Heart left ventricle (tissue), 16 donors: ENCODE data around the gene USP51. TPM values are rescaled to one million over a fixed set of nuclear protein-coding genes. Genes with fewer than 3 reads are reported as not detected.
"Not testable (repeated sequence)": the region's sequence is repeated elsewhere in the genome, so short reads cannot be mapped to it uniquely, and the experiment has no call there.

Experiments
- ATAC-seq, 4 donors: fragments of 200-7000 bp; cut with Tn5 transposase; one replicate each; pipeline ENCODE4 v1.9.1; 2020 to 2022; ENCODE audit warnings: moderate library complexity in 4 of 4, mild to moderate bottlenecking in 3 of 4, moderate number of reproducible peaks in 1 of 4
- DNase-seq, 5 donors: peaks; one replicate each; pipeline ENCODE4 v3.0.0-alpha.2; 2020
- H3K27ac ChIP-seq, 12 donors: fragments of 200-600 bp; sonication (generic) in 4 of 12; one replicate each; pipeline versions ENCODE4 v1.5.0 to v1.8.0; 2016 to 2022; ENCODE audit warnings: mild to moderate bottlenecking in 2 of 12
- H3K27me3 ChIP-seq, 9 donors: fragments of 200-600 bp; sonication (generic) in 2 of 9; one replicate each; pipeline versions ENCODE4 v1.5.1 to v1.8.0; 2016 to 2022; ENCODE audit warnings: mild to moderate bottlenecking in 3 of 9
- H3K36me3 ChIP-seq, 9 donors: fragments of 200-600 bp; sonication (generic) in 2 of 9; one replicate each; pipeline versions ENCODE4 v1.5.0 to v1.8.0; 2018 to 2022; ENCODE audit warnings: mild to moderate bottlenecking in 2 of 9
- H3K4me1 ChIP-seq, 12 donors: fragments of 200-600 bp; sonication (generic) in 4 of 12; one replicate each; pipeline versions ENCODE4 v1.5.0 to v1.8.0; 2016 to 2022; ENCODE audit warnings: mild to moderate bottlenecking in 3 of 12
- H3K4me3 ChIP-seq, 12 donors: fragments of 200-600 bp; sonication (generic) in 4 of 12; one replicate each; pipeline versions ENCODE4 v1.5.0 to v1.8.0; 2017 to 2022; ENCODE audit warnings: mild to moderate bottlenecking in 9 of 12, moderate library complexity in 4 of 12
- H3K9me3 ChIP-seq, 12 donors: fragments of 200-600 bp; sonication (generic) in 4 of 12; one replicate each; pipeline versions ENCODE4 v1.5.0 to v1.8.0; 2016 to 2022; ENCODE audit warnings: mild to moderate bottlenecking in 1 of 12
- POLR2A ChIP-seq, 2 donors: fragments of 450-650 bp; IDR thresholded peaks; one replicate each; pipeline ENCODE4 v1.6.1; 2017; ENCODE audit warnings: antibody characterized with exemption in 2 of 2, mild to moderate bottlenecking in 2 of 2, moderate library complexity in 2 of 2
- WGBS, 4 donors: extraction: QIAGEN DNeasy Blood & Tissue Kit in 2 of 4; methylation state at CpG; one replicate each; pipeline versions ENCODE4 v1.1.5 to v1.1.7; 2013 to 2018; 5-methylcytosine and 5-hydroxymethylcytosine counted together
- intact Hi-C, 10 donors: fragments of 100-400 bp; cut with DNase I; formaldehyde crosslinking; loops; one replicate each; pipeline versions ENCODE4 v1.11.1 to v1.14.2; 2022
- polyA plus RNA-seq, 2 donors: library from polyadenylated mRNA; stranded (reverse); fragments of 200-250 nt; gene quantifications; one replicate each; pipeline ENCODE4 v1.2.3, GENCODE V29; 2013
- total RNA-seq, 9 donors: library from RNA; depleted of rRNA in 2 of 9; stranded (reverse); fragments of >200 nt in 2 of 9; fragmentation: NEBNext Ultra II Directional in 3 of 9; extraction: Animal tissue kit (Norgen Biotek cat#: 25700) in 3 of 9; gene quantifications; one replicate each; pipeline versions ENCODE4 v1.1.0 to v1.2.4, GENCODE V29; 2016 to 2023
- TF ChIP-seq, protein P1 (sequence below), 12 donors: fragments of 200-600 bp; sonication (generic) in 4 of 12; IDR thresholded peaks; one replicate each; pipeline versions ENCODE4 v1.5.0 to v1.8.0; 2018 to 2022; ENCODE audit warnings: antibody characterized with exemption in 12 of 12, mild to moderate bottlenecking in 5 of 12
- donor health status: ischemic (EF 13 %, LVEDD 7.1; RV severe dilation, severe dysfunction).
- donor health status: healthy with polysubstance abuse.
- donor health status: DM: no; HTN: yes; CAD: no.
- donor health status: DM: no; HTN: no; CAD: no.
- donor health status: ischemic (EF 25% LVEDD 6.9; RV normal size, moderate dysfunction).
- donor health status: ischemic (EF 25% LVEDD 5.7; RV mildly dilated, moderate dysfunction).
- donor health status: healthy.
- donor health status: DM: yes; HTN: yes; CAD: no.
- donor health status: ischemic (EF 35%, LVEDD 5.7; RV mildly dilated, moderate dysfunction).
- donor health status: nonischemic (EF 11% LVEDD 7.7; RV severe dilation, severe dysfunction).
- donor health status: DM: yes; HTN: yes; CAD: no.
- donor health status: PGD.
- donor health status: ischemic (EF 29% LVEDD 5.4; RV normal size, mild dysfunction).
- donor health status: nonischemic (EF 23%, LVEDD 6.1; RV moderate dilation, normal function).

Gene USP51
- total and polyA plus RNA-seq, 11 donors: 0.35 to 3.9 (median 1.9) TPM

DNA sequence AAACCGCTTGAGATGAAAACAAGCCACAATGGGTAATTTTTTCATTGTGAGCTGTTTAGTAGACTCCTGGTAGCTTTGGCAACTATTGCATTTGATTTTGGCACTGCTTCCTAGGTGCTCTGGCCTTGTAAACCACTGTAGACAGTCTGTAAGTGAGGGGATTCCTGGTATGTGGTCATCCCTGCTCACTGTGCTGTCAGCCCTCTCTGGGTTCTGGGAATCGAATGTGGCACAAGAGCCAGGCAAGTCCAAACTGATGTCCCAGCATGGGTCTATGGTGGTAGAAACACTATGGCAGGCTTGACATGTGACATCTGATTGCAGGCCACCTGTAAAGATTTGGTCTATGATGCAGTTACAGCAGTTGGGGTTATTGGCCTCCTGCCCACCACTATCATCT is 2.5 kb downstream of the USP51 start:
- Histone ChIP-seq H3K36me3 (no peaks in the 10 kb centered on the region), H3K4me1 (peaks cover 0 to 7% (median 0%) of the 10 kb centered on the region in 12 donors), H3K27me3 (peaks cover 0 to 9% (median 0%) of the 10 kb centered on the region in 9 donors), H3K4me3 (no peak overlapping the region), H3K27ac (no peak overlapping the region), H3K9me3 (no peaks in the 10 kb centered on the region)
- ATAC-seq: no peak
- TF ChIP-seq, protein P1, sequence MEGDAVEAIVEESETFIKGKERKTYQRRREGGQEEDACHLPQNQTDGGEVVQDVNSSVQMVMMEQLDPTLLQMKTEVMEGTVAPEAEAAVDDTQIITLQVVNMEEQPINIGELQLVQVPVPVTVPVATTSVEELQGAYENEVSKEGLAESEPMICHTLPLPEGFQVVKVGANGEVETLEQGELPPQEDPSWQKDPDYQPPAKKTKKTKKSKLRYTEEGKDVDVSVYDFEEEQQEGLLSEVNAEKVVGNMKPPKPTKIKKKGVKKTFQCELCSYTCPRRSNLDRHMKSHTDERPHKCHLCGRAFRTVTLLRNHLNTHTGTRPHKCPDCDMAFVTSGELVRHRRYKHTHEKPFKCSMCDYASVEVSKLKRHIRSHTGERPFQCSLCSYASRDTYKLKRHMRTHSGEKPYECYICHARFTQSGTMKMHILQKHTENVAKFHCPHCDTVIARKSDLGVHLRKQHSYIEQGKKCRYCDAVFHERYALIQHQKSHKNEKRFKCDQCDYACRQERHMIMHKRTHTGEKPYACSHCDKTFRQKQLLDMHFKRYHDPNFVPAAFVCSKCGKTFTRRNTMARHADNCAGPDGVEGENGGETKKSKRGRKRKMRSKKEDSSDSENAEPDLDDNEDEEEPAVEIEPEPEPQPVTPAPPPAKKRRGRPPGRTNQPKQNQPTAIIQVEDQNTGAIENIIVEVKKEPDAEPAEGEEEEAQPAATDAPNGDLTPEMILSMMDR (IDR thresholded peaks at IDR 0.05): no peak
- no peak for TF ChIP-seq POLR2A (IDR thresholded peaks at IDR 0.05)
- intact Hi-C loops: no loop called here
- WGBS, 4 donors: 57 to 92% (median 90%) methylated on average over 2 of the region's 2 CpGs
- no peak for DNase-seq

- Histone ChIP-seq H3K27ac (no peak overlapping the region), H3K27me3 (peaks cover 0 to 11% (median 0%) of the 10 kb centered on the region in 9 donors), H3K4me3 (no peak overlapping the region), H3K36me3 (no peaks in the 10 kb centered on the region), H3K4me1 (peaks cover 0 to 7% (median 0%) of the 10 kb centered on the region in 12 donors), H3K9me3 (no peaks in the 10 kb centered on the region)
- TF ChIP-seq POLR2A (IDR thresholded peaks at IDR 0.05): no peak
- TF ChIP-seq, protein P1 (IDR thresholded peaks at IDR 0.05): no peak
- intact Hi-C loops: no loop called here
- 53 to 61% (median 60%) methylated on average over 3 of the region's 3 CpGs for WGBS, 4 donors
- ATAC-seq (no peak), DNase-seq (no peak)
Observed at GRCh38 chrX:55486736-55487135, 2.9 kb downstream of the USP51 start.

DNA sequence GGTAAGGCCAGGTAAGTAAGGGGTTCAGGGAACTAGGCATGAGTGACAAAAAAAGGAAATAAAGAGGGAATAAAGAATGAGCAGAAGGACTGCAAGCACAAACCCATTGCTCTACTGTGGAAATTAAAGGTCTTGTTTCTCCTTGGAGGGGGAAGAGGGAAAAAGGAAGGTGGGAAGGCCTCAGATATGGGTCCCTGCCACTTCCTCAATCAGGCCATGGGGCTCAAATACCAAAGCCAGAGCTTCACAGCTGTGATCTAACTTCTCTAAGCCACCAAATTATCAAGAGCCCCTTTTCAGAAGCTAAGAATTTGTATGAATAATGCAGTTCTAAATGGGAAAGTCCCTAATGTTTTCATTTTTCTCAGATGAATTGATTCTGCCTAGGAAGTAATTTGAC is 4.7 kb downstream of the USP51 start:
- no peak overlapping the region for H3K27ac ChIP-seq
- H3K36me3 ChIP-seq: no peaks in the 10 kb centered on the region
- no peak overlapping the region for H3K4me3 ChIP-seq
- intact Hi-C loops: no loop called here
- no peaks in the 10 kb centered on the region for H3K9me3 ChIP-seq
- H3K4me1 ChIP-seq: peaks cover 0 to 6% (median 0%) of the 10 kb centered on the region in 12 donors
- peaks cover 0 to 5% (median 0%) of the 10 kb centered on the region in 9 donors for H3K27me3 ChIP-seq
- ATAC-seq: no peak
- no peak for TF ChIP-seq POLR2A (IDR thresholded peaks at IDR 0.05)
- TF ChIP-seq, protein P1 (IDR thresholded peaks at IDR 0.05): no peak
- DNase-seq: no peak

DNA sequence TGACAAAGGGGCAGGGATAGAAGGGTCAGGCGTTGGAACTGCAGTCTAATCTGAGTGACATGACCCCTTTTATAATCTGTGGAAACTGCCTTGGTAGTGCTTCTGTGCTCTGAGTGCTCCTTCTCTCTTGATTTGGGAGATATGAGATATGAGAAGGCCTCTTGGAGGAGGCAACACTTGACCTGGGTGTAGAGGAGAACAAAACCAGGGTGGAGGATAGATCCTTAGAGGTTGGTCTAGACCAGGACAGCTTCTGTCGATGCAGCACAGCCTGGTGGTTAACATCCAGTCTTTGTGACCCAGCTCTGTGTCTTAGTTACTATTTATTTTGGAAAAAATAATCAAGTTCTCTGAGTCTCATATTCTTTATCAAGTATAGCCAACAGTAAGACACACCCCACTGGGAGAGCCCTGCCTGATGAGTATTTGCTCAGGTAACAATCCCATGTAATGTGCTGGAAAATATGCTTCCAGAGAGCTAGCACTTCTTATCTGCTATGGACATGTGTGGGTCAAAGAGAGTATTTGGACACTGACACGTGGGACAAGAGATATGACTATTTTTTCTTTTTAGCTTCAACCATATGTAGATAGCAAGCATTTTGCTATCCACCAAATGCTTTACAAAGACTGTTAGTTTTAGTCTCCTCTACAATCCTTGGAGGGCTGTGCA is 9.1 kb downstream of the USP51 start:
- WGBS, 4 donors: 36 to 73% (median 56%) methylated on average over 3 of the region's 3 CpGs
- Histone ChIP-seq H3K4me3 (no peak overlapping the region), H3K9me3 (no peaks in the 10 kb centered on the region), H3K36me3 (no peaks in the 10 kb centered on the region), H3K4me1 (no peaks in the 10 kb centered on the region), H3K27ac (no peak overlapping the region), H3K27me3 (peaks cover 0 to 5% (median 0%) of the 10 kb centered on the region in 9 donors)
- no peak for ATAC-seq
- TF ChIP-seq POLR2A (IDR thresholded peaks at IDR 0.05): no peak
- TF ChIP-seq, protein P1 (IDR thresholded peaks at IDR 0.05): no peak
- no peak for DNase-seq
- intact Hi-C loops: no loop called here

DNA sequence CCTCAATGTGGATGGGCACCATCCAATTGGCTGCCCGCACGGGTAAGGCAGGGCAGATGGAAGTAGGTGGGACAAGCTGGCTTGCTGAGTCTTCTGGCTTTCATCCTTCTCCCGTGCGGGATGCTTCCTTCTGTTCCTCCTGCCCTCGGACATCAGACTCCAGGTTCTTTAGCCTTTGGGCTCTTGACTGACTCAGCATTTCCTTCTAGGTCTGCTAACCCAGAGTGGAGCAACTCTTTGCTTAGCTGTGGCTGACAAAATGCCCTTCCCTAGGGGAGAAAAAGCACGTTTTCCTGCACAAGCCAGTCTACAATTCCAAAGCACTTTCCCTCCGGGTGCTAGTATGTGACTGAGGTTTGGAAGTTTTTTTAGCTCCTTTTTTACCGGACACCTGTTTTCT is 9.7 kb downstream of the USP51 start:
- DNase-seq, H3K4me3 ChIP-seq, H3K27me3 ChIP-seq, ATAC-seq, intact Hi-C loops, H3K27ac ChIP-seq, H3K9me3 ChIP-seq, H3K4me1 ChIP-seq, H3K36me3 ChIP-seq: not testable (repeated sequence)
- WGBS, 4 donors: 68 to 90% (median 81%) methylated on average over 5 to 8 of the region's 8 CpGs

- DNase-seq, H3K27me3 ChIP-seq, H3K9me3 ChIP-seq, ATAC-seq, intact Hi-C loops, H3K27ac ChIP-seq, H3K4me1 ChIP-seq, H3K4me3 ChIP-seq, H3K36me3 ChIP-seq: not testable (repeated sequence)
- no CpG with 5 or more reads among the region's 5 CpGs for WGBS, 4 donors
Observed at GRCh38 chrX:55465791-55466190, 23.9 kb downstream of the USP51 start.

- H3K27me3 ChIP-seq, H3K4me3 ChIP-seq, H3K27ac ChIP-seq, DNase-seq, H3K4me1 ChIP-seq, ATAC-seq, H3K36me3 ChIP-seq, intact Hi-C loops, H3K9me3 ChIP-seq: not testable (repeated sequence)
- no CpG with 5 or more reads among the region's 5 CpGs for whole genome bisulfite sequencing, 4 donors
Observed at GRCh38 chrX:55465108-55465507, 24.5 kb downstream of the USP51 start.
